Keratinocyte (primary cell): Measurements from ENCODE around the gene MZB1. TPM values are rescaled to one million over a fixed set of nuclear protein-coding genes. Genes with fewer than 3 reads are reported as not detected.

ENCODE experiments used
- DNase-seq: peaks from one replicate; pipeline ENCODE4 v3.0.0-alpha.2; 2011; ENCODE audit warnings: low read depth, missing footprints, low spot score
- FAIRE-seq: peaks from 2 replicates; lab custom pipeline; 2011; peaks lifted over from hg19 to GRCh38; lab: Jason Lieb, UNC
- H2AFZ ChIP-seq: 2 replicates; pipeline ENCODE4 v1.6.0; 2012; ENCODE audit warnings: low read length, control low read depth, inconsistent platforms; ENCODE audit not compliant: control insufficient read depth
- H3K27ac ChIP-seq: 2 replicates; pipeline ENCODE4 v1.5.1; 2011; ENCODE audit warnings: low read length; ENCODE audit not compliant: control insufficient read depth, insufficient read depth
- H3K27me3 ChIP-seq: 3 replicates; pipeline ENCODE4 v1.6.0; 2011; ENCODE audit warnings: low read length; ENCODE audit not compliant: control insufficient read depth, insufficient read depth; ENCODE audit errors: extremely low read depth
- H3K36me3 ChIP-seq, 2 experiments: 2 replicates in 1 of 2; 3 replicates in 1 of 2; pipeline ENCODE4 v1.5.1; 2011; ENCODE audit warnings: low read length in 2 of 2, mild to moderate bottlenecking in 1 of 2; ENCODE audit not compliant: control insufficient read depth in 2 of 2, insufficient read depth in 2 of 2; ENCODE audit errors: extremely low read depth in 1 of 2
- H3K4me1 ChIP-seq: 3 replicates; pipeline ENCODE4 v1.5.1; 2011; ENCODE audit warnings: low read length; ENCODE audit not compliant: control insufficient read depth, insufficient read depth; ENCODE audit errors: extremely low read depth
- H3K4me2 ChIP-seq: 3 replicates; pipeline ENCODE4 v1.6.0; 2011; ENCODE audit warnings: low read depth, low read length; ENCODE audit not compliant: control insufficient read depth, insufficient read depth; ENCODE audit errors: extremely low read depth
- H3K4me3 ChIP-seq, 3 experiments: fragments of 200-600 bp in 1 of 3; sonication (generic) in 1 of 3; 2 replicates in 2 of 3; 3 replicates in 1 of 3; pipeline ENCODE4 v1.5.1; 2011 to 2016; ENCODE audit warnings: low read length in 3 of 3, mild to moderate bottlenecking in 3 of 3, control low read depth in 2 of 3, inconsistent platforms in 1 of 3, low read depth in 1 of 3, mixed read lengths in 1 of 3, mixed run types in 1 of 3, moderate library complexity in 1 of 3; ENCODE audit not compliant: control insufficient read depth in 2 of 3, insufficient read depth in 2 of 3; ENCODE audit errors: extremely low read depth in 1 of 3
- H3K79me2 ChIP-seq: 2 replicates; pipeline ENCODE4 v1.6.0; 2012; ENCODE audit warnings: low read length; ENCODE audit not compliant: control insufficient read depth, insufficient read depth
- H3K9ac ChIP-seq: 3 replicates; pipeline ENCODE4 v1.6.0; 2011; ENCODE audit warnings: low read length; ENCODE audit not compliant: control insufficient read depth, insufficient read depth; ENCODE audit errors: extremely low read depth
- H3K9me1 ChIP-seq: 3 replicates; pipeline ENCODE4 v1.6.0; 2011; ENCODE audit warnings: low read length; ENCODE audit not compliant: control insufficient read depth, insufficient read depth; ENCODE audit errors: extremely low read depth
- H3K9me3 ChIP-seq: 2 replicates; pipeline ENCODE4 v1.5.1; 2012; ENCODE audit warnings: low read depth, low read length; ENCODE audit not compliant: control insufficient read depth
- H4K20me1 ChIP-seq: 3 replicates; pipeline ENCODE4 v1.6.0; 2011; ENCODE audit warnings: low read length; ENCODE audit not compliant: control insufficient read depth, insufficient read depth; ENCODE audit errors: extremely low read depth
- EZH2 ChIP-seq: IDR thresholded peaks from one replicate; pipeline ENCODE4 v1.6.1; 2012; ENCODE audit warnings: inconsistent platforms, mild to moderate bottlenecking, low read length, moderate library complexity
- dilution Hi-C: fragments of 300-500 bp; cut with MboI; formaldehyde crosslinking; loops from one replicate; pipeline ENCODE4 v1.7.0; 2020; ENCODE audit warnings: low sequenced_read_pairs; ENCODE audit not compliant: extremely low pct_ligation_motif_present
- polyA plus RNA-seq, 5 experiments: library from polyadenylated mRNA; depleted of rRNA in 3 of 5; stranded (reverse) in 3 of 5; stranded (forward) in 1 of 5; unstranded in 1 of 5; fragments of >200 nt; gene quantifications; 1 replicate in 1 of 5; 2 replicates in 3 of 5; 3 replicates in 1 of 5; pipeline versions ENCODE4 v1.2.1 to v1.2.3, GENCODE V29; 2011 to 2012; ENCODE audit warnings: missing spikeins in 2 of 5, low read depth in 1 of 5, low replicate concordance in 1 of 5
- TF ChIP-seq, protein P1 (sequence below), 3 experiments: IDR thresholded peaks in 1 of 3; conservative IDR thresholded peaks in 1 of 3; optimal IDR thresholded peaks in 1 of 3; 2 replicates in 2 of 3; 3 replicates in 1 of 3; pipeline versions ENCODE3 to v1.5.1; 2011; ENCODE audit warnings: low read length in 3 of 3, mild to moderate bottlenecking in 3 of 3, moderate library complexity in 2 of 3, control low read depth in 1 of 3, inconsistent platforms in 1 of 3; ENCODE audit not compliant: insufficient read depth in 2 of 3; ENCODE audit errors: extremely low read depth in 1 of 3

The MZB1 gene
- polyA plus RNA-seq, 1 donor (not counting 4 experiments of a cell fraction or from before 2014, with no cell fraction given), result not detected

DNA sequence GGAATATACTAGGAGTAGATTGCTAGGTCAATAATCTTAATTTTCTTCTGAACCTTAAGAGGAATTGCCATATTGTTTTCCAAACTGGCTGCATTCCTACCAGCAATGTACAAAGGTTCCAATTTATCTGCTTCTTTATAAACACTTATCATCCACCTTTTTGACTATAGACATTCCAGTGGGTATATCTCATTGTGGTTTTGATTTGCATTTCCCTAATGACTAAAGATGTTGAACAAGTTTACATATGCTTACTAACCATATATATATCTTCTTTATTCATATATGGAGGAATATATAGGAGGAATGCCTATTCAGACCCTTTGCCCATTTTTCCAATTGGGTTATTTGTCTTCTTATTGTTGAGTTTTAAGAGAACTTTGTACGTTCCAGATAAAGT, 42.0 kb upstream of the MZB1 start:
- Histone ChIP-seq H3K4me3 (no peak overlapping the region), H3K9me1 (no peaks in the 10 kb centered on the region), H3K27me3 (no peaks in the 10 kb centered on the region), H3K79me2 (no peaks in the 10 kb centered on the region), H3K4me1 (peaks cover 2% of the 10 kb centered on the region), H2AFZ (no peak overlapping the region), H3K4me2 (no peak overlapping the region), H4K20me1 (no peaks in the 10 kb centered on the region), H3K36me3 (no peaks in the 10 kb centered on the region), H3K9me3 (no peaks in the 10 kb centered on the region), H3K9ac (no peak overlapping the region), H3K27ac (no peak overlapping the region)
- no peak for DNase-seq
- TF ChIP-seq, protein P1, sequence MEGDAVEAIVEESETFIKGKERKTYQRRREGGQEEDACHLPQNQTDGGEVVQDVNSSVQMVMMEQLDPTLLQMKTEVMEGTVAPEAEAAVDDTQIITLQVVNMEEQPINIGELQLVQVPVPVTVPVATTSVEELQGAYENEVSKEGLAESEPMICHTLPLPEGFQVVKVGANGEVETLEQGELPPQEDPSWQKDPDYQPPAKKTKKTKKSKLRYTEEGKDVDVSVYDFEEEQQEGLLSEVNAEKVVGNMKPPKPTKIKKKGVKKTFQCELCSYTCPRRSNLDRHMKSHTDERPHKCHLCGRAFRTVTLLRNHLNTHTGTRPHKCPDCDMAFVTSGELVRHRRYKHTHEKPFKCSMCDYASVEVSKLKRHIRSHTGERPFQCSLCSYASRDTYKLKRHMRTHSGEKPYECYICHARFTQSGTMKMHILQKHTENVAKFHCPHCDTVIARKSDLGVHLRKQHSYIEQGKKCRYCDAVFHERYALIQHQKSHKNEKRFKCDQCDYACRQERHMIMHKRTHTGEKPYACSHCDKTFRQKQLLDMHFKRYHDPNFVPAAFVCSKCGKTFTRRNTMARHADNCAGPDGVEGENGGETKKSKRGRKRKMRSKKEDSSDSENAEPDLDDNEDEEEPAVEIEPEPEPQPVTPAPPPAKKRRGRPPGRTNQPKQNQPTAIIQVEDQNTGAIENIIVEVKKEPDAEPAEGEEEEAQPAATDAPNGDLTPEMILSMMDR (optimal IDR thresholded peaks at IDR 0.05 in 1 of 3, IDR thresholded peaks at IDR 0.05 in 1 of 3, conservative IDR thresholded peaks at IDR 0.05 in 1 of 3; ENCODE audit: extremely low read depth in 1 of 3, insufficient read depth in 2 of 3, low read length in 3 of 3), result no peak
- no peak for TF ChIP-seq EZH2
- dilution Hi-C loops, result no loop called here
- FAIRE-seq, result peak; percentile 20

DNA sequence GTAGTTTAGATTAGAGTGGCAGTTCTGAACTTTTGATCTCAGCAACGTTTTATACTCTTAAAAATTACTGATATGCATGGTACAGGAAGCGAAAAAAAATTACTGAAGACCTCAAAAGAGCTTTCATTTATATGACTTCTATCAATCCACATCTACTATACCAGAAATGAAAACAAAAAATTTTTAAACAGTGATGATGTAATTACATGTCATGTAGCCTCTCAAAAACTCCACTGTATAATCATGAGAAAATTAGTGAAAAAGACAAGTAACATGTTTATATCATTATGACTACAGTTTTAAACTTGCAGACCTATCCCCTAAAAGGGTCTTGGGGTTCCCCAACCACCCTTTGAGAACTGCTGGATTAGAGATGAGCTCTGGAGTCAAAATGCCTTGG, 40.3 kb upstream of the MZB1 start:
- H2AFZ ChIP-seq, result no peak overlapping the region
- no peaks in the 10 kb centered on the region for H3K27me3 ChIP-seq
- dilution Hi-C loops, result no loop called here
- peaks cover 8% of the 10 kb centered on the region for H3K4me1 ChIP-seq
- no peaks in the 10 kb centered on the region for H3K79me2 ChIP-seq
- H3K36me3 ChIP-seq, result no peaks in the 10 kb centered on the region
- no peaks in the 10 kb centered on the region for H4K20me1 ChIP-seq
- FAIRE-seq (no peak), DNase-seq (no peak)
- no peaks in the 10 kb centered on the region for H3K9me1 ChIP-seq
- H3K4me3 ChIP-seq, result no peak overlapping the region
- H3K4me2 ChIP-seq, result no peak overlapping the region
- TF ChIP-seq EZH2, result no peak
- TF ChIP-seq, protein P1 (optimal IDR thresholded peaks at IDR 0.05 in 1 of 3, IDR thresholded peaks at IDR 0.05 in 1 of 3, conservative IDR thresholded peaks at IDR 0.05 in 1 of 3; ENCODE audit: extremely low read depth in 1 of 3, insufficient read depth in 2 of 3, low read length in 3 of 3), result no peak
- no peak overlapping the region for H3K27ac ChIP-seq
- no peaks in the 10 kb centered on the region for H3K9me3 ChIP-seq
- no peak overlapping the region for H3K9ac ChIP-seq
